Ascending aorta (tissue), 2 donors: ENCODE data around the gene ABCC4. TPM values are rescaled to one million over a fixed set of nuclear protein-coding genes. Genes with fewer than 3 reads are reported as not detected.

Experiments
- DNase-seq, 2 donors: peaks; one replicate each; pipeline ENCODE4 v3.0.0-alpha.2; 2019; ENCODE audit warnings: low spot score in 2 of 2
- H3K27ac ChIP-seq, 2 donors: fragments of 200-600 bp; sonication (generic); one replicate each; pipeline ENCODE4 v1.5.1; 2016 to 2017; ENCODE audit warnings: mild to moderate bottlenecking in 1 of 2
- H3K27me3 ChIP-seq: fragments of 200-600 bp; sonication (generic); one replicate; pipeline ENCODE4 v1.5.1; 2017
- H3K36me3 ChIP-seq, 2 donors: fragments of 200-600 bp; sonication (generic); one replicate each; pipeline ENCODE4 v1.5.1; 2016
- H3K4me1 ChIP-seq, 2 donors: fragments of 200-600 bp; sonication (generic); one replicate each; pipeline ENCODE4 v1.5.1; 2016 to 2017; ENCODE audit warnings: mild to moderate bottlenecking in 1 of 2
- H3K4me3 ChIP-seq, 2 donors: fragments of 200-600 bp; sonication (generic); one replicate each; pipeline ENCODE4 v1.5.1; 2016 to 2017; ENCODE audit warnings: mild to moderate bottlenecking in 1 of 2
- H3K9me3 ChIP-seq, 2 donors: fragments of 200-600 bp; sonication (generic); one replicate each; pipeline ENCODE4 v1.5.1; 2016
- CTCF ChIP-seq, 3 experiments: fragments of 200-600 bp in 2 of 3; fragments of 450-650 bp in 1 of 3; sonication (generic) in 2 of 3; IDR thresholded peaks; one replicate each; pipeline ENCODE4 v1.5.1; 2016 to 2019; ENCODE audit warnings: antibody characterized with exemption in 3 of 3, mild to moderate bottlenecking in 1 of 3, moderate library complexity in 1 of 3
- intact Hi-C: fragments of 100-400 bp; cut with DNase I; formaldehyde crosslinking; loops from one replicate; pipeline ENCODE4 v1.15.1; 2023
- total RNA-seq: library from RNA; depleted of rRNA; stranded (reverse); fragments of >200 nt; gene quantifications from one replicate; pipeline ENCODE4 v1.1.0, GENCODE V29; 2016

Gene ABCC4
- total RNA-seq, 1 donor from 2014 or later: 6.7 TPM

GRCh38 chr13:95188128-95188527 is 113.1 kb downstream of the ABCC4 start:
- Histone ChIP-seq H3K27me3 (no peaks in the 10 kb centered on the region), H3K27ac (no peak overlapping the region), H3K36me3 (no peaks in the 10 kb centered on the region), H3K4me1 (no peaks in the 10 kb centered on the region), H3K4me3 (no peak overlapping the region), H3K9me3 (no peaks in the 10 kb centered on the region)
- DNase-seq: no peak
- no peak for TF ChIP-seq CTCF (IDR thresholded peaks at IDR 0.05)
- intact Hi-C loops: no loop called here

GRCh38 chr13:95185851-95186250 is 115.4 kb downstream of the ABCC4 start:
- intact Hi-C loops: no loop called here
- Histone ChIP-seq H3K4me3 (no peak overlapping the region), H3K4me1 (no peaks in the 10 kb centered on the region), H3K9me3 (no peaks in the 10 kb centered on the region), H3K36me3 (no peaks in the 10 kb centered on the region), H3K27ac (no peak overlapping the region), H3K27me3 (no peaks in the 10 kb centered on the region)
- no peak for TF ChIP-seq CTCF (IDR thresholded peaks at IDR 0.05)
- DNase-seq: no peak

GRCh38 chr13:95185311-95185710 is 115.9 kb downstream of the ABCC4 start:
- intact Hi-C loops: no loop called here
- Histone ChIP-seq H3K36me3 (no peaks in the 10 kb centered on the region), H3K9me3 (no peaks in the 10 kb centered on the region), H3K27ac (no peak overlapping the region), H3K4me3 (no peak overlapping the region), H3K27me3 (no peaks in the 10 kb centered on the region), H3K4me1 (no peaks in the 10 kb centered on the region)
- no peak for DNase-seq
- no peak for TF ChIP-seq CTCF (IDR thresholded peaks at IDR 0.05)

- TF ChIP-seq CTCF (IDR thresholded peaks at IDR 0.05): no peak
Measured at GRCh38 chr13:95184317-95184716, 116.9 kb downstream of the ABCC4 start.

GRCh38 chr13:95182570-95183265 is 118.5 kb downstream of the ABCC4 start:
- Histone ChIP-seq H3K4me1 (no peaks in the 10 kb centered on the region), H3K27ac (no peak overlapping the region), H3K36me3 (no peaks in the 10 kb centered on the region), H3K27me3 (no peaks in the 10 kb centered on the region), H3K9me3 (no peaks in the 10 kb centered on the region), H3K4me3 (no peak overlapping the region)
- DNase-seq: no peak
- no peak for TF ChIP-seq CTCF (IDR thresholded peaks at IDR 0.05)
- intact Hi-C loops: no loop called here

More at GRCh38 chr13:95184317-95184716, 116.9 kb downstream of the ABCC4 start:
- H3K4me1 ChIP-seq: no peaks in the 10 kb centered on the region
- no peaks in the 10 kb centered on the region for H3K36me3 ChIP-seq
- DNase-seq: no peak
- H3K27me3 ChIP-seq: no peaks in the 10 kb centered on the region
- no peak overlapping the region for H3K27ac ChIP-seq
- no peak overlapping the region for H3K4me3 ChIP-seq
- intact Hi-C loops: no loop called here
- no peaks in the 10 kb centered on the region for H3K9me3 ChIP-seq

- DNase-seq: no peak
- no peaks in the 10 kb centered on the region for H3K4me1 ChIP-seq
- H3K27me3 ChIP-seq: no peaks in the 10 kb centered on the region
- H3K4me3 ChIP-seq: no peak overlapping the region
- H3K9me3 ChIP-seq: no peaks in the 10 kb centered on the region
- intact Hi-C loops: no loop called here
- no peak for TF ChIP-seq CTCF (IDR thresholded peaks at IDR 0.05)
- no peak overlapping the region for H3K27ac ChIP-seq
- no peaks in the 10 kb centered on the region for H3K36me3 ChIP-seq
Measured at GRCh38 chr13:95181586-95181985, 119.7 kb downstream of the ABCC4 start.
